GM06990 (cell line): ENCODE results near the gene SCN1A.

ENCODE experiments used
- DNase-seq: peaks from one replicate; pipeline ENCODE4 v3.0.0-alpha.2; 2011; ENCODE audit not compliant: insufficient read length; ENCODE audit errors: extremely low read depth
- H3K27me3 ChIP-seq: replicated peaks from 2 replicates; pipeline ENCODE4 v1.6.0; 2011; ENCODE audit warnings: low read length; ENCODE audit not compliant: control insufficient read depth, insufficient read depth
- H3K36me3 ChIP-seq: 2 replicates; pipeline ENCODE4 v1.5.1; 2011; ENCODE audit warnings: low read length; ENCODE audit not compliant: control insufficient read depth, insufficient read depth
- H3K4me3 ChIP-seq: replicated peaks from 2 replicates; pipeline ENCODE4 v1.5.1; 2011; ENCODE audit warnings: low read depth, mild to moderate bottlenecking, control low read depth, low read length
- TF ChIP-seq, protein P1 (sequence below): IDR thresholded peaks from 2 replicates; pipeline ENCODE4 v1.5.1; 2011; ENCODE audit warnings: low read length, control low read depth, mild to moderate bottlenecking, inconsistent platforms; ENCODE audit not compliant: insufficient read depth, poor library complexity, severe bottlenecking

The SCN1A gene

DNA sequence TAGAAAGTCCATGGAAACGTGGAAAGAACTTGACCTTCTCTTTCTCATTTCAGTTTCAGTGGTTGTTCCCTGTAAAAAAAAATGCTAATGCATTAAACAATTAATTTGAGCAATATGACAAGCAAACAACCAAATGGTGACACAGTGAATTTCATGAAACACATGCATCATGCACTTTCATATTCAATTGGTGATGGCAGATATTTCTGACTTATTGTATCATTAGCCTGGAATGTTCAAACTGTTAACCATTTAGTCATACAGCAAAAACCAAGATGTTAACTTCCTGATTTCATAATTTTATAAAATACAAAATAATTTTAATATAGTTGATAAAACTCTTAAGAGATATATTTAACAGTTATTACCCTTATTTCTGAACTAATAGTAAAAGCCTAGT, 85.5 kb downstream of the SCN1A start:
- Histone ChIP-seq H3K36me3 (no peaks in the 10 kb centered on the region), H3K27me3 (no peaks in the 10 kb centered on the region), H3K4me3 (no peak overlapping the region)
- no peak for DNase-seq
- TF ChIP-seq, protein P1, sequence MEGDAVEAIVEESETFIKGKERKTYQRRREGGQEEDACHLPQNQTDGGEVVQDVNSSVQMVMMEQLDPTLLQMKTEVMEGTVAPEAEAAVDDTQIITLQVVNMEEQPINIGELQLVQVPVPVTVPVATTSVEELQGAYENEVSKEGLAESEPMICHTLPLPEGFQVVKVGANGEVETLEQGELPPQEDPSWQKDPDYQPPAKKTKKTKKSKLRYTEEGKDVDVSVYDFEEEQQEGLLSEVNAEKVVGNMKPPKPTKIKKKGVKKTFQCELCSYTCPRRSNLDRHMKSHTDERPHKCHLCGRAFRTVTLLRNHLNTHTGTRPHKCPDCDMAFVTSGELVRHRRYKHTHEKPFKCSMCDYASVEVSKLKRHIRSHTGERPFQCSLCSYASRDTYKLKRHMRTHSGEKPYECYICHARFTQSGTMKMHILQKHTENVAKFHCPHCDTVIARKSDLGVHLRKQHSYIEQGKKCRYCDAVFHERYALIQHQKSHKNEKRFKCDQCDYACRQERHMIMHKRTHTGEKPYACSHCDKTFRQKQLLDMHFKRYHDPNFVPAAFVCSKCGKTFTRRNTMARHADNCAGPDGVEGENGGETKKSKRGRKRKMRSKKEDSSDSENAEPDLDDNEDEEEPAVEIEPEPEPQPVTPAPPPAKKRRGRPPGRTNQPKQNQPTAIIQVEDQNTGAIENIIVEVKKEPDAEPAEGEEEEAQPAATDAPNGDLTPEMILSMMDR = no peak

GRCh38 chr2:166041613-166042012, 86.2 kb downstream of the SCN1A start:
- TF ChIP-seq, protein P1 = no peak
- no peaks in the 10 kb centered on the region for H3K36me3 ChIP-seq
- H3K4me3 ChIP-seq = no peak overlapping the region
- DNase-seq = no peak
- no peaks in the 10 kb centered on the region for H3K27me3 ChIP-seq

DNA sequence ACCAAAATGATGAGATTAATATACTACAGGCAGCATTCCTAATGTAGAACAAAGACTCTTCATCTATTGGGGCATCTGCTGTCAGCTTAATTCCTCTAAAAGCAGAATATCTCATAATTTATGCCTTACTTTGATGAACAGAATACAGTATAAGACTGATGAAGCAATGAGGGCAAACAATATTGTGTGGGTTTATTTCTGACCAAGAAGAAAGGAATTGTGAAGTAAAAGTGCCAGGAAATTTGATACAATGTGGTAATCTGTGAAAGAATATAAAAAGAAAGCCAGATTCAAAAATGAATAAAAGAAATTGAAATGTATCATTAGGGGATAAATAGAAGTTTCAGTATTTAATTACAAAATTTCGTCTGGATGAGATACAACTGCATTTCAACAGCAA, 95.5 kb downstream of the SCN1A start:
- TF ChIP-seq, protein P1 = no peak
- DNase-seq = no peak
- no peaks in the 10 kb centered on the region for H3K27me3 ChIP-seq
- no peaks in the 10 kb centered on the region for H3K36me3 ChIP-seq
- H3K4me3 ChIP-seq = no peak overlapping the region

DNA sequence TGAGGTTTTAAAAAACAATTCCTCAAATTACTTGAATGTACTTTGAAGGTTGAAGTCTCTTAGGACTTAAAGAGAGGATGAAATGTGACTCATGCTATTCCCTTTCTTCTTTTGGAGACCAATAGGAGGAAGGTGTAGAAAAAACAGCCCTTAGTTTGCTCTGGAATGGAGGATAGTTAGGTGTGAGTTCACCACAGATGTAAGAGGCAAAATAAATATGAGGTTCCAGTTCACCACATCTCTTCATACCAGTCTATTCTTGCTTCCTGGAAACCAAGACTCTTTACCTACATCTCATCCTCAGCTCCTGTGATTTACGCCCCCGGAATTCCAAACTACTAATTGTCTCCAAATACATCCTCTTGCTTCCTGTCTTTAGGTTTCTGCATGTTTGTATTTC, 96.8 kb downstream of the SCN1A start:
- TF ChIP-seq, protein P1 = no peak
- DNase-seq = no peak
- Histone ChIP-seq H3K27me3 (no peaks in the 10 kb centered on the region), H3K36me3 (no peaks in the 10 kb centered on the region), H3K4me3 (no peak overlapping the region)

DNA sequence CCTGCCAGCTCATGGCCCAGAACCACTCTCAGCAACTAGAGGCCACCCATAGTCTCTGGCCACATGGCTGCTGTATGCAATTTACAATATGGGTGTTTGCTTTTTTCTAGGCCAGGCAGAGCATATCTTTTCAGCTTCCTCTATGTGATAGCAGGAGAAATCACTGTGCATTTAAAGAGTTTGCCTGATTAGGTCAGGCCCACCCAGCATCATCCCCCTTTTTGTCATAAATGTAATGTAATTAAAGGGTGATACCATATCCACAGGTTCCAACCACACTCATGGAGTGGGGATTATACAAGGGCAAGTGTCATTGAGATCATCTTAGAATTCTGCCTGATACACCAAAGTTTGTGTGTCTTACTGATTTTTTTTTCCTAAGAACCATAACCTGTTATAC, 102.5 kb downstream of the SCN1A start:
- no peaks in the 10 kb centered on the region for H3K27me3 ChIP-seq
- TF ChIP-seq, protein P1 = no peak
- no peak for DNase-seq
- no peak overlapping the region for H3K4me3 ChIP-seq
- no peaks in the 10 kb centered on the region for H3K36me3 ChIP-seq

GRCh38 chr2:166017208-166017607, 110.6 kb downstream of the SCN1A start:
- no peaks in the 10 kb centered on the region for H3K27me3 ChIP-seq
- no peak overlapping the region for H3K4me3 ChIP-seq
- TF ChIP-seq, protein P1 = no peak
- no peaks in the 10 kb centered on the region for H3K36me3 ChIP-seq
- no peak for DNase-seq
